Stromal cell of bone marrow (primary cell): ENCODE results near the gene PRPF18.
"Not testable (repeated sequence)": the region's sequence is repeated elsewhere in the genome, so short reads cannot be mapped to it uniquely, and the experiment has no call there.

Experiments
- DNase-seq: peaks from one replicate; pipeline ENCODE4 v3.0.0-alpha.2; 2012; ENCODE audit warnings: low read depth

PRPF18 gene

GRCh38 chr10:13586676-13587355, at the start of gene PRPF18:
Gene PRPF18, plus strand, starts transcription at chr10:13586965. Its CDS starts 122 bp downstream, at chr10:13587087.
- DNase-seq = peak; percentile 83

- not testable (repeated sequence) for DNase-seq
Observed at GRCh38 chr10:13537985-13538384, 48.8 kb upstream of the PRPF18 start.

GRCh38 chr10:13542533-13542932, 44.2 kb upstream of the PRPF18 start:
- DNase-seq = no peak

GRCh38 chr10:13550802-13551201, 36.0 kb upstream of the PRPF18 start:
- no peak for DNase-seq

GRCh38 chr10:13555884-13556510, 30.8 kb upstream of the PRPF18 start:
- DNase-seq = no peak

GRCh38 chr10:13559124-13559700, 27.6 kb upstream of the PRPF18 start:
- DNase-seq = no peak

GRCh38 chr10:13560597-13560996, 26.2 kb upstream of the PRPF18 start:
- peak; percentile 49 for DNase-seq

GRCh38 chr10:13563481-13564445, 23.0 kb upstream of the PRPF18 start:
- DNase-seq = no peak

- no peak for DNase-seq
Observed at GRCh38 chr10:13564576-13564975, 22.2 kb upstream of the PRPF18 start.

GRCh38 chr10:13567030-13567429, 19.7 kb upstream of the PRPF18 start:
- DNase-seq = no peak

- no peak for DNase-seq
Observed at GRCh38 chr10:13571541-13571940, 15.2 kb upstream of the PRPF18 start.

- no peak for DNase-seq
Observed at GRCh38 chr10:13573960-13574359, 12.8 kb upstream of the PRPF18 start.

GRCh38 chr10:13585195-13585751, 1.5 kb upstream of the PRPF18 start:
- no peak for DNase-seq

GRCh38 chr10:13585943-13586342, 822 bp upstream of the PRPF18 start:
- DNase-seq = no peak

GRCh38 chr10:13587391-13587790, 626 bp downstream of the PRPF18 start:
- no peak for DNase-seq

- DNase-seq = no peak
Observed at GRCh38 chr10:13589316-13589715, 2.6 kb downstream of the PRPF18 start.

GRCh38 chr10:13590886-13591285, 4.1 kb downstream of the PRPF18 start:
- DNase-seq = no peak

- no peak for DNase-seq
Observed at GRCh38 chr10:13592306-13592705, 5.5 kb downstream of the PRPF18 start.

- peak; percentile 47 for DNase-seq
Observed at GRCh38 chr10:13593535-13593934, 6.8 kb downstream of the PRPF18 start.

- no peak for DNase-seq
Observed at GRCh38 chr10:13594641-13595040, 7.9 kb downstream of the PRPF18 start.

- DNase-seq = no peak
Observed at GRCh38 chr10:13597909-13598308, 11.1 kb downstream of the PRPF18 start.
